Cardiac muscle cell (in vitro differentiated cells and primary cell): ENCODE data around the gene PITX1. TPM values are rescaled to one million over a fixed set of nuclear protein-coding genes. Genes with fewer than 3 reads are reported as not detected.

Experiments
- DNase-seq, 2 donors: peaks; one replicate each; pipeline versions ENCODE4 v3.0.0 to v3.0.0-alpha.2; 2010 to 2017; ENCODE audit warnings: low read depth in 1 of 2, low spot score in 1 of 2
- H3K27ac ChIP-seq: fragments of 200-600 bp; sonication (generic); 2 replicates; pipeline ENCODE4 v1.5.1; 2016
- H3K27me3 ChIP-seq: fragments of 200-600 bp; sonication (generic); 2 replicates; pipeline ENCODE4 v1.6.0; 2016; ENCODE audit warnings: control low read depth
- H3K36me3 ChIP-seq: fragments of 200-600 bp; sonication (generic); 2 replicates; pipeline ENCODE4 v1.5.1; 2016; ENCODE audit warnings: control low read depth
- H3K4me1 ChIP-seq: fragments of 200-600 bp; sonication (generic); 2 replicates; pipeline ENCODE4 v1.8.1; 2017; ENCODE audit warnings: low read depth, mild to moderate bottlenecking, mixed run types
- H3K4me3 ChIP-seq: fragments of 200-600 bp; sonication (generic); 2 replicates; pipeline ENCODE4 v1.5.1; 2016; ENCODE audit warnings: mild to moderate bottlenecking
- H3K9me3 ChIP-seq: fragments of 200-600 bp; sonication (generic); 2 replicates; pipeline ENCODE4 v1.5.1; 2017; ENCODE audit warnings: low read depth, mild to moderate bottlenecking, control low read depth
- CTCF ChIP-seq: IDR thresholded peaks from 2 replicates; pipeline ENCODE4 v1.5.1; 2012; ENCODE audit warnings: low read depth, mild to moderate bottlenecking, low read length
- polyA plus RNA-seq: library from polyadenylated mRNA; unstranded; fragments of >200 nt; fragmentation: Nextera tagmentation; extraction: Ambion mirVana; gene quantifications from 2 replicates; pipeline ENCODE4 v1.2.1, GENCODE V29; 2016
- total RNA-seq: library from RNA; depleted of rRNA; stranded (reverse); fragments of >200 nt; gene quantifications from 2 replicates; pipeline ENCODE4 v1.2.3, GENCODE V29; 2016

PITX1 gene
- total and polyA plus RNA-seq, 2 experiments from 2014 or later: 0.35 TPM; not detected in 1

GRCh38 chr5:135060021-135060420 is 26.0 kb upstream of the PITX1 start:
- no peak for TF ChIP-seq CTCF
- H3K27ac ChIP-seq: no peak overlapping the region
- DNase-seq: no peak
- no peaks in the 10 kb centered on the region for H3K4me1 ChIP-seq
- H3K27me3 ChIP-seq: peaks cover 83% of the 10 kb centered on the region
- H3K36me3 ChIP-seq: no peaks in the 10 kb centered on the region
- H3K9me3 ChIP-seq: no peaks in the 10 kb centered on the region
- H3K4me3 ChIP-seq: no peak overlapping the region

- Histone ChIP-seq H3K36me3 (no peaks in the 10 kb centered on the region), H3K4me3 (no peak overlapping the region), H3K9me3 (no peaks in the 10 kb centered on the region), H3K4me1 (no peaks in the 10 kb centered on the region), H3K27ac (no peak overlapping the region), H3K27me3 (peaks cover 83% of the 10 kb centered on the region)
- DNase-seq: no peak
- TF ChIP-seq CTCF: no peak
Measured at GRCh38 chr5:135059000-135059923, 25.2 kb upstream of the PITX1 start.

- TF ChIP-seq CTCF: no peak
- Histone ChIP-seq H3K27me3 (peaks cover 83% of the 10 kb centered on the region), H3K27ac (no peak overlapping the region)
Measured at GRCh38 chr5:135058331-135058732, 24.3 kb upstream of the PITX1 start.

GRCh38 chr5:135057233-135057632 is 23.2 kb upstream of the PITX1 start:
- Histone ChIP-seq H3K27me3 (peaks cover 88% of the 10 kb centered on the region), H3K9me3 (no peaks in the 10 kb centered on the region), H3K27ac (no peak overlapping the region), H3K4me1 (no peaks in the 10 kb centered on the region), H3K36me3 (no peaks in the 10 kb centered on the region), H3K4me3 (no peak overlapping the region)
- no peak for TF ChIP-seq CTCF
- no peak for DNase-seq

More at GRCh38 chr5:135058331-135058732, 24.3 kb upstream of the PITX1 start:
- no peaks in the 10 kb centered on the region for H3K9me3 ChIP-seq
- no peak overlapping the region for H3K4me3 ChIP-seq
- no peaks in the 10 kb centered on the region for H3K4me1 ChIP-seq
- no peak for DNase-seq
- H3K36me3 ChIP-seq: no peaks in the 10 kb centered on the region

- DNase-seq: no peak
- H3K27me3 ChIP-seq: peaks cover 96% of the 10 kb centered on the region
Measured at GRCh38 chr5:135056316-135057030, 22.4 kb upstream of the PITX1 start.

More at GRCh38 chr5:135056316-135057030, 22.4 kb upstream of the PITX1 start:
- Histone ChIP-seq H3K9me3 (no peaks in the 10 kb centered on the region), H3K4me3 (no peak overlapping the region), H3K27ac (no peak overlapping the region), H3K36me3 (no peaks in the 10 kb centered on the region), H3K4me1 (no peaks in the 10 kb centered on the region)
- TF ChIP-seq CTCF: no peak
